C4-2B (cell line): Measurements from ENCODE around the gene ENPP3.
A peak's percentile ranks its signal among the peaks of the same experiment; 100 is the strongest.

Source experiments
- H3K27ac ChIP-seq: fragments of 450-650 bp; 2 replicates; pipeline ENCODE4 v1.5.1; 2017
- ZFX ChIP-seq: fragments of 450-650 bp; IDR thresholded peaks from 2 replicates; pipeline ENCODE4 v1.6.1; 2017
- TF ChIP-seq, protein P1 (sequence below): fragments of 450-650 bp; conservative IDR thresholded peaks from 2 replicates; pipeline ENCODE4 v1.5.1; 2017; ENCODE audit warnings: mild to moderate bottlenecking

Gene ENPP3

DNA sequence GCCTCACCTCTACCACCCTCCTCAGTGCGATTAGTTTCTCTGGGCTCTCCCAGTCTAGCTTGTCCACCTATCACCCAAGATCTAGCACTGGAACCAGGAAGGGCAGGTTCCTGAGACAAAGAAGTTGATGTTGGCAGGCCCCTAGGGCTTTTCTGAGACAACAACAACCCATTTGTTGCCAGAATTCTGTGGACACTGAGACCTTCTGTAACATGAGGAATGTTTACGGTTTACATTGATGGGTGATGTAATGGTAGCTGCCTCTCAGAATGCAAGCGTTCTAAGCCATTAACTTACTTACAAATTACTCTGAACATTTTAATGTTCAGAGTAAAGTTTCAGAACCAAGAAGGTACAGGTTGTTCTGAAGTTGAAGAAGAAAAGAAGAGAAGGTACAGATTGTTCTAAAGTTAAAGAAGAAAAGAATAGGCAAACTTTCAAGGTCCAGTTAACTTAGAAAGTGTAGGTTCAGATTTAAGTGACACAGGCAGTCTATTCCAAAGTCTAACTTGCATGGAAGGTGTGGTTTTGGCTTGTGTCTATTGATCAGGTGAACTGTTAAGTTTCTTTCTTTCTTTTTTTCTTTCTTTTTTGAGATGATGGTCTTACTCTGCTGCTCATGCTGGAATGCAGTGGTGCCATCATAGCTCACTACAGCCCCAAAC, 5.3 kb upstream of the ENPP3 start:
- peak overlapping the region; percentile 84 for H3K27ac ChIP-seq
- no peak for TF ChIP-seq ZFX
- TF ChIP-seq, protein P1, sequence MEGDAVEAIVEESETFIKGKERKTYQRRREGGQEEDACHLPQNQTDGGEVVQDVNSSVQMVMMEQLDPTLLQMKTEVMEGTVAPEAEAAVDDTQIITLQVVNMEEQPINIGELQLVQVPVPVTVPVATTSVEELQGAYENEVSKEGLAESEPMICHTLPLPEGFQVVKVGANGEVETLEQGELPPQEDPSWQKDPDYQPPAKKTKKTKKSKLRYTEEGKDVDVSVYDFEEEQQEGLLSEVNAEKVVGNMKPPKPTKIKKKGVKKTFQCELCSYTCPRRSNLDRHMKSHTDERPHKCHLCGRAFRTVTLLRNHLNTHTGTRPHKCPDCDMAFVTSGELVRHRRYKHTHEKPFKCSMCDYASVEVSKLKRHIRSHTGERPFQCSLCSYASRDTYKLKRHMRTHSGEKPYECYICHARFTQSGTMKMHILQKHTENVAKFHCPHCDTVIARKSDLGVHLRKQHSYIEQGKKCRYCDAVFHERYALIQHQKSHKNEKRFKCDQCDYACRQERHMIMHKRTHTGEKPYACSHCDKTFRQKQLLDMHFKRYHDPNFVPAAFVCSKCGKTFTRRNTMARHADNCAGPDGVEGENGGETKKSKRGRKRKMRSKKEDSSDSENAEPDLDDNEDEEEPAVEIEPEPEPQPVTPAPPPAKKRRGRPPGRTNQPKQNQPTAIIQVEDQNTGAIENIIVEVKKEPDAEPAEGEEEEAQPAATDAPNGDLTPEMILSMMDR: no peak

DNA sequence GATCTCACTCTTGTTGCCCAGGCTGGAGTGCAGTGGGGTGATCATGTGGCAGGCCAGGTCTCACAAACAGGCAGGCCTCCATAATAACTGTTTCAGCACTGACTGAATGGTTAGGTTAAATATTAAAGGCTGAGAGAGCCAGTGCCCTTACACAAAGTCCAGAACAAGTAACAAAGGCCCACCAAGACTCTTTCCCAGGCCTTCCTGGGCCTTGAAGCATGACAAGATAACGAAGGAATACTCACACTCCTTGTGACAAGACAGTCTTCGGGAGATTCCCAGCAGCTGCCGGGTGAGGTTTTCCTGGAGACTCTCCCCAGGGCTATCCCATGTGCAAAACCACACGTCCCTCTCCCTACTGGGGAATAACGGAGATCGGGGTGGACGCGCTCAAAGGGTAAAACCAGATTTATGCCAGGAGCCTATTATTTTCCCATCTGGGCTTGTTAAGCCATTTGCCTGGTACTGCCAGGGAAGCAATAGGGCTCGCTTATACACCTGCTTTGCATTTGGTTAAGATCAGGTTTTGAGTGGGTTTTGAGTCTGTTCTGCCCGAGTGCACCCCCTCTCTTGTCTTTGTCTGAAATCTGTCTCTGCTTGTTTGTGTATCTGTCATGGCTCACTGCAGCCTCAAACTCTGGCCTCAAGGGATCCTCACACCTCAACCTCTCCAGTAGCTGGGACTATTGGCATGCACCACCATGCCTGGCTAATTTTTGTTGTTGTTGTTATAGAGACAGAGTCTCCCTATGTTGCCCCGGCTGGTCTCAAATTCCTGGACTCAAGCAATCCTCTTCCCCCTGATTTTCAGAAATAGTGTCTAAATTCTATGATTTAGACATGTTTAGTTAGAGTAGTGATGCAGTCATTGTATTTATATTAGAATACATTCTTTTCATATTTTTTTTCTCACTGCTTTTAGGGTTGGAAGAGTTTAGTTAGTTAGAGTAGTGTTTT, 1.4 kb upstream of the ENPP3 start:
- TF ChIP-seq ZFX: no peak
- TF ChIP-seq, protein P1: no peak

DNA sequence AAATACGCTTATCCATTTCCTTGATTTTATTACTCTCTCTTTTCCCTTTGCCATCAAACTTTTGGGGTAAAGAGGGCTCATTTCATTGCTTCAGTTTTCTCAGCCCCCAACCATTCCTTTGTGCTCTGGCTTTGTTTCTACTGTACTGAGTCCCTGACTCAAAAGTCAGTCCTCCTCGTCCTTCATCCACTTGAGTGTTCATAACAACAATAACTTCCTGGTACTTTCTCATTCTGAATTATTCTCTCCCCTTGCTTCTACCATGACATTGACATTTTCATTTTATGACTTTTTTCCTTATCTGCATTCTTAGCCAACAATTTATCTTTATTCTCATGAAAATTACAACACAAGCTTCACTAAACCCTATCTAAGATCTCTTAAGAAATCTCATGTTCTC, 911 bp downstream of the ENPP3 start:
- H3K27ac ChIP-seq: no peak overlapping the region
- no peak for TF ChIP-seq ZFX
- TF ChIP-seq, protein P1: no peak

More for the DNA sequence above, 1.4 kb upstream of the ENPP3 start:
- H3K27ac ChIP-seq: no peak overlapping the region

DNA sequence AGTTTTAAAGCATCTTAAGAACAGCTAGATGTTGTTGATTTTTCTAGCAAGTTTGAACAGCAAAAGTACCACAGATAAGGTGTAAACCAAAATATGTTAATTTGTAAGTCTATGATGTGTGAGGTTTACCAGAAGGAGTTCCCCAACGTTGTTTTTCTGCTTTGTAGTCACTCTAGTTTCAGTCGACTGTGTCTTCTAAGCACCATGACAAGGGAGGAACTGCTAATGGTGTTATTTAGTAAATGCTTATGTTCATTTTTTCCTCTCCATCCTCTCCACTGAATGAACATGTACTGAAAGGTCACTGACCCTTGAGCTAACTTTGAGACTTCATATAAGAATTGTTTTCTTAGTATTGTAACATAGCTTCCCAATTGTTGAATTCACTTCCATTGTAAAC, 3.0 kb downstream of the ENPP3 start:
- no peak overlapping the region for H3K27ac ChIP-seq
- TF ChIP-seq ZFX: no peak
- TF ChIP-seq, protein P1: no peak

DNA sequence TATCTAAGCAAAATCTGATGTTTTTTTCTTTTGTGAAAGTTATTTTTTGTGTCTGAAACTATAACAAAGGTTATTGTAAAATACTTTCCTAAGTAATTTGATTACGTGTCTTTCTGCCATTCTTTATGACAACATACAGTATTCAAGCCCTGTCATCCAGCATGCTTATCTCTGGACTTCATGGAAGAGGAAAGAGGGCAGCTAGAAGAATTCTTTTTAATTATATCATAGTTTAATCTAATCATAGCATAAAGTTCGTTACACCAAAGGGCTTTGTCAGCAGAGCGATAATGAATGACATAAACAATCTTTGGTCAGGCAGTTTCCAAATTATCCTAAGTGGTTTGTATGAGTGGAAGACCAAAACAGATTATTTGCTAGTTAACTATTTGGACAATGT, 3.5 kb downstream of the ENPP3 start:
- no peak overlapping the region for H3K27ac ChIP-seq
- TF ChIP-seq, protein P1: no peak
- TF ChIP-seq ZFX: no peak

DNA sequence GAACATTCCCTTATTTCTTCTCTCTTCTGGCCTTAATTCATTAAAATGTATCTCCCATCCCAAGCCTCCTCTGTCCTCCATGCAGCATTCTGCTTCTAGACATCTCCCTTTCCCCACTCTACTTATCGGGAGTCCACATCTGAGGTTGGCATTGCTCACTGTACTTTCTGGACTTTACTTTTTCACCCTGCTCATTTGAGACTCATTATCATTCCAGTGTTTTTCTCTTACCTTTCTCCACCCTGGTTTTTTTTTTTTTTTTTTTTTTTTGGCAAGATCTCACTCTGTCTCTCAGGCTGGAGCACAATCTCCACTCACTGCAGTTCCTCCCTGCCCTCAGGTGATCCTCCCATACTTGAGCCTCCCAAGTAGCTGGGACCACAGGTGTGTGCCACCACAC, 4.5 kb downstream of the ENPP3 start:
- TF ChIP-seq, protein P1: no peak
- no peak for TF ChIP-seq ZFX

DNA sequence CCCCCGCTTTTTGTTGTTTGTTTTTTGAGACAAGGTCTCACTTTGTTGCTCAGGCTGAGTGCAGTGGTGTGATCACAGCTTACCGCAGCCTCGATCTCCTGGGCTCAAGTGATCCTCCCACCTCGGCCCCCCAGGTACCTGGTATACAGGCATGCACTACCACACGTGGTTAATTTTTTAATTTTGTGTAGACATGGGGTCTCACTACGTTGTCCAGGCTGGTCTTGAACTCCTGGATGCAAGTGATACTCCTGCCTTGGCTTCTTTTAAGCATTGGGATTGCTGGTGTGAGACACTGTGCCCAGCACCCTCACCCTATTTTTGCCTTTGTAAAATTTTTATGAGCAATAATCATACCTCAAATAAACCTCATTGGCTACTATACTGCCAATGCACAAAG, 5.5 kb downstream of the ENPP3 start:
- no peak overlapping the region for H3K27ac ChIP-seq
- TF ChIP-seq, protein P1: no peak
- no peak for TF ChIP-seq ZFX

More for the DNA sequence above, 4.5 kb downstream of the ENPP3 start:
- no peak overlapping the region for H3K27ac ChIP-seq
